Measurements from ENCODE around the gene PCDHGA1. TPM values are rescaled to one million over a fixed set of nuclear protein-coding genes. Genes with fewer than 3 reads are reported as not detected.
A peak's percentile ranks its signal among the peaks of the same experiment; 100 is the strongest.

The PCDHGA1 gene
- total and polyA plus RNA-seq, 9 of the 15 experiments (the other 6 are each of a cell fraction or from before 2014, with no cell fraction given) = 0.05 to 0.26 (median 0.18) TPM; not detected in 2

- peak; percentile 85 for TF ChIP-seq REST (IDR thresholded peaks at IDR 0.05; ENCODE audit: borderline replicate concordance)
- TF ChIP-seq REST (CRISPR knock-in tag; IDR thresholded peaks at IDR 0.05; ENCODE audit: low read depth) = no peak
- TF ChIP-seq ILK (tag; IDR thresholded peaks at IDR 0.05; ENCODE audit: borderline replicate concordance, low read depth) = no peak
- no peak for TF ChIP-seq C11orf30 (IDR thresholded peaks at IDR 0.05; ENCODE audit: low read depth)
- no peak for TF ChIP-seq ZNF699 (CRISPR knock-in tag; IDR thresholded peaks at IDR 0.05; ENCODE audit: insufficient replicate concordance)
- TF ChIP-seq RFX7 (CRISPR knock-in tag; IDR thresholded peaks at IDR 0.05) = no peak
- TF ChIP-seq ESRRA (IDR thresholded peaks at IDR 0.05; ENCODE audit: borderline replicate concordance, low read depth) = peak; percentile 55; the same call in 1 of the 2 replicates
- TF ChIP-seq XRCC5 (IDR thresholded peaks at IDR 0.05; ENCODE audit: low read depth, low read length) = peak; percentile 84; the same call in 1 of the 2 replicates
- TF ChIP-seq TAL1 (IDR thresholded peaks at IDR 0.05) = no peak
- TF ChIP-seq NCOA6 (IDR thresholded peaks at IDR 0.05) = no peak
- no peak for TF ChIP-seq TAF7 (tag; IDR thresholded peaks at IDR 0.05)
- TF ChIP-seq CBX2 (IDR thresholded peaks at IDR 0.05; ENCODE audit: insufficient read depth, low read length, poor library complexity, severe bottlenecking) = no peak
- TF ChIP-seq ZBTB17 (CRISPR knock-in tag; IDR thresholded peaks at IDR 0.05) = no peak
- no peak for TF ChIP-seq CREB3 (tag; conservative IDR thresholded peaks at IDR 0.05; ENCODE audit: low read depth)
- no peak for TF ChIP-seq YY1 (IDR thresholded peaks at IDR 0.05; ENCODE audit: borderline replicate concordance in 1 of 3, control insufficient read depth in 1 of 3, extremely low read depth in 1 of 3, insufficient read depth in 3 of 3, insufficient read length in 1 of 3, insufficient replicate concordance in 2 of 3, low read depth in 1 of 3, low read length in 2 of 3)
- TF ChIP-seq BHLHE40 (IDR thresholded peaks at IDR 0.05; ENCODE audit: low read length) = peak; percentile 44; the same call in 1 of the 2 replicates
- TF ChIP-seq CBX1 (IDR thresholded peaks at IDR 0.05; ENCODE audit: low read depth) = no peak
- TF ChIP-seq WHSC1 (IDR thresholded peaks at IDR 0.05; ENCODE audit: low read length) = no peak
Measured at GRCh38 chr5:141524604-141525597, 194.6 kb downstream of the PCDHGA1 start (continued).

Data from K562 (cell line).